ENCODE data around the gene CBFA2T3.

Gene CBFA2T3

GRCh38 chr16:88939245-88939971 lies 37.6 kb downstream of the CBFA2T3 start:
- DNase-seq (ENCODE audit: low read depth in 2 of 2): no peak

GRCh38 chr16:88938777-88939244 lies 38.2 kb downstream of the CBFA2T3 start:
- no peak for DNase-seq (ENCODE audit: low read depth in 2 of 2)

DNA sequence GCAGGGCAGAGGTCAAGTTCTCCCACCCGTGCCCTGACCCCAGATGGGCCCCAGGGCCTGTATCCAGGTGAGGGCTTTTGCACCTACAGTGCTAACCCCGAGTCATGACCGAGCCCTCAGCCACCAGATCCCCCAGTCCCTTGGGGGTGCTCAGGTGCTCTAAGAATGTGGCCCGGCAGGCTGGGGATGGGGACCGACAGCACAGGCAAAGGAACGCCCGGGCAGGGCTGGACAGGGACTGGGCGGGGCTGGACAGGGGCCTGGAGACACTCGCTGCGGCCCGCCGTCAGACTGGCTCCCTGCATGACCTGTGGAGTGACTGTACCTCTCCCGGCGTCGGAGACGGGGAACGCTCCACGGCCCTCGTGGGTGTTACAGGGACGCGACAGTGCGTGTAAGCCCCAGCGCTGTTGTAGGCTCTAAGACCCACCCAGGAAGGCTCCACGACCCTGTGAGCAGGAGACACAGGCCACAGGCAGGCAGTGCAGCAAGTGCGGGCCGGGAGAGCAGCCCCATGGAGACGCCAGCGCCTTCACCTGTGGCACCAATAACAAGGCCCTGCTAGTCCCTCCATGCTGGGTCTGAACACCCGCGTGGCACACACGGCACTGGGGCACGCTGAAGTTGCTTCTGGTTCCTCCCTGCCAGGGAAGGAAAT lies 38.8 kb downstream of the CBFA2T3 start:
- DNase-seq (ENCODE audit: low read depth in 2 of 2): no peak

- DNase-seq (ENCODE audit: low read depth in 2 of 2): no peak
Observed at GRCh38 chr16:88937206-88937621, 39.8 kb downstream of the CBFA2T3 start.

GRCh38 chr16:88936556-88937205 lies 40.3 kb downstream of the CBFA2T3 start:
- no peak for DNase-seq (ENCODE audit: low read depth in 2 of 2)

- DNase-seq (ENCODE audit: low read depth in 2 of 2): no peak
Observed at GRCh38 chr16:88936008-88936555, 40.9 kb downstream of the CBFA2T3 start.

- DNase-seq (ENCODE audit: low read depth in 2 of 2): no peak
Observed at GRCh38 chr16:88934066-88934667, 42.8 kb downstream of the CBFA2T3 start.

- no peak for DNase-seq (ENCODE audit: low read depth in 2 of 2)
Observed at GRCh38 chr16:88932929-88933328, 44.1 kb downstream of the CBFA2T3 start.

DNA sequence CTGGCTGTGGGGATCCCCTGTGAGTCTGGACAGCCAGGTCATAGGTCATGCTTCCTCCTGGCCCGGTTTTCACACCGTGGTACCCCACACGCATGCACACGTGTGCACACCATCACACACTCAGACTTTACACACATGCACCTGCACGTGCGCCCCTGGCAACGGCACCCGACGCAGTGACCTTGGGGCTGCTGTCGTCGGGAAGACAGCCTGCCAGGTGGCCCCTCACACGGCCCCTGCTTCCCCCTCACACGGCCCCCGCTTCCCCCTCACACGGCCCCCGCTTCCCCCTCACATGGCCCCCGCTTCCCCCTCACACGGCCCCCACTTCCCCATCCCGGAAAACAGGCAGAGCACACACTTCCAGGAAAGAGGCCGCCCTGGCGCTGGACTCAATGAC lies 45.1 kb downstream of the CBFA2T3 start:
- DNase-seq (ENCODE audit: low read depth in 2 of 2): no peak

DNA sequence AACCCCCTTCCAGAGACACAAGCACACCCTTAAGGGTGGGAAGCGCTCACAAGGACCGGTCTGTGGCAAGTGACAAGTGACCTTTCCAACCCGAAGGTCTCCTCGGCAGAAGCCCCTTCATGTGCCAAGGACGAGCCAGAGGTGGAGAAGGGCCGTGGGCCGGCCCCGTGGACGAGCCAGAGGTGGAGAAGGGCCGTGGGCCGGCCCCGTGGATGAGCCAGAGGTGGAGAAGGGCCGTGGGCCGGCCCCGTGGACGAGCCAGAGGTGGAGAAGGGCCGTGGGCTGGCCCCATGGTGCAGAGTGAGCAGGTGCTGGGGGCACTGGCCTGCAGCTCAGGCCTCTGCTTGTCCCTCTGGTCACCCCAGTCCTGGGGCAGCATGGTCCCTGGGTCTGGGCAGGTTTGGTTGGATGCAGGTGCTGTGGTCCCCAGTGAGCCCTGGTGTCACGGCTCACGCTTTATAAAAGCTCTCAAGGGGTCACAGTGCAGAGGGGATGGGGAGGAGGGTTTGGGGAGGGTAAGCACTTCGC lies 45.6 kb downstream of the CBFA2T3 start:
- no peak for DNase-seq (ENCODE audit: low read depth in 2 of 2)

- DNase-seq (ENCODE audit: low read depth in 2 of 2): no peak
Observed at GRCh38 chr16:88930716-88931115, 46.3 kb downstream of the CBFA2T3 start.

- DNase-seq (ENCODE audit: low read depth in 2 of 2): no peak
Observed at GRCh38 chr16:88929091-88929445, 47.9 kb downstream of the CBFA2T3 start.

DNA sequence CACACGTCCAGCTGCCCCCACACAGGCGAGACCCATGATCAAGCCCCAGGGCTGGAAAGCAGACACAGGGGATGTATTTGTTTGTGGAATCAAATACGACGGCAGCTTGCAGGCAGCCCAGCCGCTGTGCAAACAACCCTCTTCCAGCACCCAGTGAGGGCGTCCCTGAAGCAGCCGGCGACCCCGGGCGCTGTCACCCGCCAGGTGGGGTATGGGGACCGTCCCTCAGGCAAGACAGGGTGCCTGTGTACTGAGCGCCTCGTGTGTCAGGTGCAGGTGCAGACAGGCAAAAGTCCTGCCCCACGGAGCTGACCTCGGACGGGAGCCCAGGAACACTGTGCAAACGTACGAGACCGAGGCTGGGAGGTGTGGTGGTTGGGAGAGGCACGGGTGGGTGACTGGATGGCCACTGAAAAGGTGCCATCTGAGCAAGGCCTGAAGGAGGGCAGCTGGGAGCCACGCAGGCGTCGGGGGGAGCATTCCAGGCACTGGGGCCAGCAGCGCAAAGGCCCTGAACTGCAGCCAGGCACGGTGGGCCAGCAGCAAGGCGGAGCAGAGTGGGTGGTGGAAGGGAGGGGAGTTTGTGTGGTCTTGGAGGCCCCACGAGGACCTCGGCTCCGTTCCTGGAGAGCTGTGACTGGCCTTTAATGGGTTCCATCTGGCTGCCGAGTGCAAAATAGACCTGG lies 48.5 kb downstream of the CBFA2T3 start:
- no peak for DNase-seq (ENCODE audit: low read depth in 2 of 2)

DNA sequence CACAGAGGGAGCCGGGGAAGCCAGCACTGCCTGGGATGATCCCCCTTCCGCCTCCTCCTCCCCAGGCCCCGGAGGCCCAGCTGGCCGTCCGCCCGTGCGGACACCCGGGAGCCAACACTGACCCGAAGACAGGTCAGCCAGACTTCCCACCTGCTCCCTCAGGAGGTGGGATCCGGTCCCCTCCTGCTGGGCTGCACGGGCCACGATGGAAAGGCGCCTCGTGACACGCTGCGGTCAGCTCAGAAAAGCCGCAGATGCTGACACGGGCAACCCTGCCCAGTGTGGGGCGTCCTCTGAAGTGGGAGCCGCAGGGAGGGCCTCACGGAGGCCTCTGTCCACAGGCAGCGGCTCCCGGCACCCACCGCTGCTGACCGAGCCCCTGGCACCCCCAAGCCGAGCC lies 49.3 kb downstream of the CBFA2T3 start:
- DNase-seq (ENCODE audit: low read depth in 2 of 2): no peak

DNA sequence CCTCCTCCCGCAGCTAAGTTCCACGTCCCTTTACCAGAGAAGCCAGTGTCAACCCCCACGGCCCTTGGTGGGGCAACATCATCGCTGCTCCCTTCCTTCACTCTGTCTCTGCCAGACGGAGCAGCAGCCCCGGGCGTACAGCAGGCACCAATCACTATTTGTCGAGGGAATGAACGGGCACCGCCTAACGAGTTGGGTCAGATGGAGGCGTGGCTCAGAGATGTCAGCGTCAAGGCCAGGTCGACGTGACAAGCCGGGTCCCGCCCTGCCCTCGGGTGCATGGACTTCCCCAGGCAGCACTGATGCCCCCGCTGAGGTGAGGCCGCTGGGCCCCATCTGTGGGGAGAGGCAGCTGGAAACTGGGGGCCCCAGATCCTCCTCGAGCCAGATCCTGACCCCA lies 50.0 kb downstream of the CBFA2T3 start:
- no peak for DNase-seq (ENCODE audit: low read depth in 2 of 2)

DNA sequence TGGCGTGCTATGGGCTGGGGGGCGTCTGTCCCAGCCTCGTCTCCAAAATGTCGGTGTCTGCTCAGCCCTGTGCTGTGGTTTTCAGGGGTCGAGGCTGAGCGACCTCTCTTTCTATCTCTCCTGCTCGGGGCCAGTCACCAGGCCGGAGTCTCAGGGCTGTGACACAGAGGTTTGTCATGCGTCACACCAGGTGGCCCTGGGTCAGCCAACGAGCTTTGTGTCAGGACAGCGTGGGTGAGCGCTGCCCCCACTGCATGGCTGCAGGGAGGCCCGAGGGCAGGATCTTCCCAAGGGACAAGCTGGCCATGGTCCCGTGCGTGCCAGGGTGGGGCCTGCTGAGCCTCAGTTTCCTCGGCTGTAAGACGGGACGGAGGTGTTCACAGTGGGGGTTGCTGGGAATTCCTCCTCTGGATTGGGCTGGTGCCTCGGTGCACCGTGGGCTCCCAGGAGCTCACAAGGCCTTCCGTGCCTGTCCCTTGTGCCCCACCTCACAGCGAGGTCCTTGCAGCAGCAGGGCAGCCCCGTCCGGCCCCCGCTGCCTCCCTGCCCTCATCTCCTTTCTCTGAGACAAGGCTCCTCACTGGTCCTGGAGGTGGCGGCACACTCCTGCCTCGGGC lies 50.5 kb downstream of the CBFA2T3 start:
- DNase-seq (ENCODE audit: low read depth in 2 of 2): no peak

- DNase-seq (ENCODE audit: low read depth in 2 of 2): no peak
Observed at GRCh38 chr16:88925540-88925887, 51.5 kb downstream of the CBFA2T3 start.

DNA sequence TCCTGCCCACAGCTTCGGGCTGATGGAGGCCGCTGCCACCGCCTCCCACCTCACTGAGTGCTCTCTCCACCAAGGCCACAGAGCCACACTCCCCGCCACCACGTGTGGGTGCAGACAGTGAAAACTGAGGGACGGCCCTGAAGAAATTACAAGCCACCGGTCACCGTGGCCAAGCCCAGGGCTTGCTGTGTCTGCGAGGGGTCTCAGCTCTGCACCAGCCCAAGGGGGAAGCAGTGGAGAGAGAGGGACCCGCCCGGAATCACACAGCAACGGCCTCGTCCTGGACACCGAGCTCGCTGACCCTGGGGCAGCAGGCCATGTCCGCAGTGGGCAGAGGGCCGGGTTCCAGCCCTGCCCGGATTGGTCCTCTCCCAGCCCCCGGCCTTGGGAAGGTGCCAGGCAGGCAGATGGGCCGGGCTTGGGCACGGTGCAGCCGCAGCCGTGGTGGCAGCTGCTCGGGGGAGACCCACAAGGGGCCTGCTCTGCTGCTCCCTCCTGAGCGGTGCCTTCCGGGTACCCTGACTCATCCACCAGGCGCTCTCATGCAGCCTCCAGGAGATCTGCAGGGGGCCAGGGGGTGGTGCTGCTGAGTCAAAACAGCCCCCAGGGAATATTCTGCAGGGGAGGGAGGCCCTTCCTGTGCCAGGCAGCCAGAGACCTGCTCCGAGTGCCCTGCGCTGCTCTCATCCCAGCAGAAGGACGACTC lies 52.0 kb downstream of the CBFA2T3 start:
- DNase-seq (ENCODE audit: low read depth in 2 of 2): no peak

DNA sequence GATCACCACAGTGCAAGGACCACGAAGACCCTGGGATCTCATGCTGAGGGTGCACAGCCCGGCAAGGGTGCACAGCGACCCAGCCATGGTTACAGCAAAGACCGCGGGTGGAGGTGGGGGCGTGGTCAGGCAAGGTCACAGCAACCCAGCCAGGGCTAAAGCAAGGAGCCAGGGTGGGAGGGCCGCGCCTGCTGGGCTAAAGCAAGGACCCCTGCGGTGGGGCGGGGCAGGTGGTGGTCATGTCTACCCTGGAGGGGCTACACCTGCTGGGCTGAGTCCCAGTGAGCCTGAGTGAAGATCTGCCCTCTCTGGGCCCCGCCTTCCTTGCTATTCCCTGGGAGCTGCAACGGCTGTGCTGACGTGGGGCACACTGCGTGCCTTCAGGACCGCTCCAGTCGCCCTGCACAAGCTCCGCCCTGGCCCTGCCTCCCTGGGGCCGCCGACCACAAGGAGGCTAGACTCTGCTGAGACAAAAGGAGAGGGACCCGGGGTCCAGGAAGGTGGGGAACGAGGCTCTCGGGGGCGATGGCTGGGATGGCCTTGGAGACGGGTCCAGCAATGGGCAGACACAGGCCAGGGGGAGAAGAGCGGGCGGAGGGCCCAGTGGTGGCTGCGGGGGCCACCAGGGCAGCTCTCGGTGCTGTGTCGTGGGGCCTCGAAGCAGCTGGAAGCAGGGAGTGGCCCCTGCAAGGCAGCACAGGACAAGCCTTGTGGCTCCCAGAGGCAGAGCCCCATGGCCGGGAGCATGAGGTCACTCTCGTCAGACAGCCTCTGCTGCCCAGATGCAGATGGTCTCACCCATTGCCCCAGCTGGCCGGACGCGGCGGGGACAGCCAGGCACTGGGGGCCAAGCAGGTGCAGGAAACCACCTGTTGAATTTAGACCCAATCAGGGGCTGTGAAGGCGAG lies 52.8 kb downstream of the CBFA2T3 start:
- DNase-seq (ENCODE audit: low read depth in 2 of 2): no peak
